ENCODE measurements around the gene STEAP4. TPM values are rescaled to one million over a fixed set of nuclear protein-coding genes. Genes with fewer than 3 reads are reported as not detected.

The STEAP4 gene
- total RNA-seq, 1 experiment from 2014 or later, result 0.10 TPM

GRCh38 chr7:88268858-88269257 lies 37.8 kb downstream of the STEAP4 start:
- Histone ChIP-seq H3K4me1 (ENCODE audit: control insufficient read depth, insufficient read depth, low read length) (no peaks in the 10 kb centered on the region), H3K4me3 (ENCODE audit: low read depth in 2 of 2, low read length in 2 of 2) (no peak overlapping the region), H3K27me3 (ENCODE audit: control insufficient read depth, insufficient read depth, low read length) (no peaks in the 10 kb centered on the region), H3K36me3 (ENCODE audit: control insufficient read depth, insufficient read depth, low read length) (no peaks in the 10 kb centered on the region), H3K9me3 (ENCODE audit: control insufficient read depth, insufficient read depth, low read depth, low read length) (no peaks in the 10 kb centered on the region), H3K27ac (ENCODE audit: low read length) (no peak overlapping the region)
- DNase-seq (ENCODE audit: low read depth, low spot score) (no peak), ATAC-seq (no peak)
- ChIA-PET POLR2A (no interaction called here), CTCF (no interaction called here)
- in situ Hi-C loops (cut with HindIII; ENCODE audit: low pct_unique_long_range_greater_than_20kb, low sequenced_read_pairs), result no loop called here
- intact Hi-C loops (cut with micrococcal nuclease; ENCODE audit: unreplicated experiment), result no loop called here
- no TSS peak for BruUV-seq (replicated peaks)
- no peak for TF ChIP-seq REST (IDR thresholded peaks at IDR 0.05; ENCODE audit: insufficient read depth in 1 of 2, low read depth in 2 of 2, low read length in 1 of 2)
- no peak for TF ChIP-seq CTCF (IDR thresholded peaks at IDR 0.05)
- TF ChIP-seq TCF7L2 (IDR thresholded peaks at IDR 0.05; ENCODE audit: low read depth, low read length), result no peak
- TF ChIP-seq POLR2AphosphoS5 (IDR thresholded peaks at IDR 0.05; ENCODE audit: low read depth, low read length), result no peak
- no peak for TF ChIP-seq SIN3A (IDR thresholded peaks at IDR 0.05; ENCODE audit: borderline replicate concordance, insufficient read depth, low read depth, low read length)

GRCh38 chr7:88268051-88268450 lies 38.6 kb downstream of the STEAP4 start:
- DNase-seq (ENCODE audit: low read depth, low spot score) (no peak), ATAC-seq (no peak)
- Histone ChIP-seq H3K36me3 (ENCODE audit: control insufficient read depth, insufficient read depth, low read length) (no peaks in the 10 kb centered on the region), H3K27me3 (ENCODE audit: control insufficient read depth, insufficient read depth, low read length) (no peaks in the 10 kb centered on the region), H3K4me3 (ENCODE audit: low read depth in 2 of 2, low read length in 2 of 2) (no peak overlapping the region), H3K27ac (ENCODE audit: low read length) (no peak overlapping the region), H3K4me1 (ENCODE audit: control insufficient read depth, insufficient read depth, low read length) (no peaks in the 10 kb centered on the region), H3K9me3 (ENCODE audit: control insufficient read depth, insufficient read depth, low read depth, low read length) (no peaks in the 10 kb centered on the region)
- in situ Hi-C loops (cut with HindIII; ENCODE audit: low pct_unique_long_range_greater_than_20kb, low sequenced_read_pairs), result no loop called here
- POLR2A ChIA-PET, result no interaction called here
- no peak for TF ChIP-seq CTCF (IDR thresholded peaks at IDR 0.05)
- no peak for TF ChIP-seq TCF7L2 (IDR thresholded peaks at IDR 0.05; ENCODE audit: low read depth, low read length)
- TF ChIP-seq SIN3A (IDR thresholded peaks at IDR 0.05; ENCODE audit: borderline replicate concordance, insufficient read depth, low read depth, low read length), result no peak
- no peak for TF ChIP-seq REST (IDR thresholded peaks at IDR 0.05; ENCODE audit: insufficient read depth in 1 of 2, low read depth in 2 of 2, low read length in 1 of 2)
- TF ChIP-seq POLR2AphosphoS5 (IDR thresholded peaks at IDR 0.05; ENCODE audit: low read depth, low read length), result no peak
- intact Hi-C loops (cut with micrococcal nuclease; ENCODE audit: unreplicated experiment), result no loop called here
- CTCF ChIA-PET, result no interaction called here
- BruUV-seq (replicated peaks), result no TSS peak

All from Panc1 (cell line).